GM12878 (cell line): ENCODE measurements around the gene RPS26.
A peak's percentile ranks its signal among the peaks of the same experiment; 100 is the strongest.

Experiments
- POLR2AphosphoS5 ChIP-seq: IDR thresholded peaks from 2 replicates; pipeline ENCODE4 v1.6.1; 2011; ENCODE audit warnings: mild to moderate bottlenecking, low read length, inconsistent platforms
- ZNF24 ChIP-seq: fragments of 450-650 bp; IDR thresholded peaks from 2 replicates; pipeline ENCODE4 v1.6.1; 2017; ENCODE audit warnings: antibody characterized with exemption, mild to moderate bottlenecking
- TF ChIP-seq, protein P1 (sequence below), 3 experiments: IDR thresholded peaks in 2 of 3; conservative IDR thresholded peaks in 1 of 3; 2 replicates each; pipeline ENCODE4 v1.5.1; 2011; ENCODE audit warnings: low read depth in 3 of 3, low read length in 3 of 3, mild to moderate bottlenecking in 3 of 3, control low read depth in 2 of 3, moderate library complexity in 2 of 3, inconsistent platforms in 1 of 3, mixed read lengths in 1 of 3; ENCODE audit not compliant: control insufficient read depth in 2 of 3, insufficient read depth in 1 of 3; ENCODE audit errors: extremely low read depth in 1 of 3

- TF ChIP-seq ZNF24 = no peak
- TF ChIP-seq, protein P1, sequence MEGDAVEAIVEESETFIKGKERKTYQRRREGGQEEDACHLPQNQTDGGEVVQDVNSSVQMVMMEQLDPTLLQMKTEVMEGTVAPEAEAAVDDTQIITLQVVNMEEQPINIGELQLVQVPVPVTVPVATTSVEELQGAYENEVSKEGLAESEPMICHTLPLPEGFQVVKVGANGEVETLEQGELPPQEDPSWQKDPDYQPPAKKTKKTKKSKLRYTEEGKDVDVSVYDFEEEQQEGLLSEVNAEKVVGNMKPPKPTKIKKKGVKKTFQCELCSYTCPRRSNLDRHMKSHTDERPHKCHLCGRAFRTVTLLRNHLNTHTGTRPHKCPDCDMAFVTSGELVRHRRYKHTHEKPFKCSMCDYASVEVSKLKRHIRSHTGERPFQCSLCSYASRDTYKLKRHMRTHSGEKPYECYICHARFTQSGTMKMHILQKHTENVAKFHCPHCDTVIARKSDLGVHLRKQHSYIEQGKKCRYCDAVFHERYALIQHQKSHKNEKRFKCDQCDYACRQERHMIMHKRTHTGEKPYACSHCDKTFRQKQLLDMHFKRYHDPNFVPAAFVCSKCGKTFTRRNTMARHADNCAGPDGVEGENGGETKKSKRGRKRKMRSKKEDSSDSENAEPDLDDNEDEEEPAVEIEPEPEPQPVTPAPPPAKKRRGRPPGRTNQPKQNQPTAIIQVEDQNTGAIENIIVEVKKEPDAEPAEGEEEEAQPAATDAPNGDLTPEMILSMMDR (IDR thresholded peaks at IDR 0.05 in 2 of 3, conservative IDR thresholded peaks at IDR 0.05 in 1 of 3; ENCODE audit: control insufficient read depth in 2 of 3, extremely low read depth in 1 of 3, insufficient read depth in 1 of 3, low read depth in 3 of 3, low read length in 3 of 3) = peak; percentile 46 to 64 (median 61)
- peak; percentile 100 for TF ChIP-seq POLR2AphosphoS5
Measured at GRCh38 chr12:56041552-56042429, at the start of gene RPS26.
